NT2/D1 (cell line): ENCODE results near the gene ADARB2.
A peak's percentile ranks its signal among the peaks of the same experiment; 100 is the strongest.

Source experiments
- DNase-seq: peaks from one replicate; pipeline ENCODE4 v3.0.0-alpha.2; 2011; ENCODE audit warnings: low read depth, low spot score
- H3K27me3 ChIP-seq: 2 replicates; pipeline ENCODE4 v1.6.0; 2011; ENCODE audit warnings: mild to moderate bottlenecking; ENCODE audit not compliant: insufficient read length, insufficient read depth
- H3K36me3 ChIP-seq: 2 replicates; pipeline ENCODE4 v1.6.1; 2011; ENCODE audit warnings: mild to moderate bottlenecking, low read length, mixed read lengths; ENCODE audit not compliant: insufficient read depth, insufficient read length
- H3K4me1 ChIP-seq: 2 replicates; pipeline ENCODE4 v1.5.1; 2011; ENCODE audit not compliant: insufficient read depth, insufficient read length
- H3K4me3 ChIP-seq: 2 replicates; pipeline ENCODE4 v1.5.1; 2011; ENCODE audit warnings: low read depth; ENCODE audit not compliant: insufficient read length
- H3K9ac ChIP-seq: 2 replicates; pipeline ENCODE4 v1.6.0; 2011; ENCODE audit warnings: low read depth; ENCODE audit not compliant: insufficient read length
- H3K9me3 ChIP-seq: 2 replicates; pipeline ENCODE4 v1.5.1; 2011; ENCODE audit warnings: mild to moderate bottlenecking, low read length; ENCODE audit not compliant: insufficient read depth
- SUZ12 ChIP-seq: IDR thresholded peaks from 2 replicates; pipeline ENCODE4 v1.6.1; 2011; ENCODE audit not compliant: insufficient read length, insufficient read depth; ENCODE audit errors: extremely low read depth
- YY1 ChIP-seq: IDR thresholded peaks from 2 replicates; pipeline ENCODE4 v1.6.1; 2011; ENCODE audit not compliant: insufficient read length, insufficient read depth
- ZNF274 ChIP-seq: IDR thresholded peaks from 2 replicates; pipeline ENCODE4 v1.6.1; 2011; ENCODE audit warnings: mild to moderate bottlenecking, low read depth, low read length

The ADARB2 gene

DNA sequence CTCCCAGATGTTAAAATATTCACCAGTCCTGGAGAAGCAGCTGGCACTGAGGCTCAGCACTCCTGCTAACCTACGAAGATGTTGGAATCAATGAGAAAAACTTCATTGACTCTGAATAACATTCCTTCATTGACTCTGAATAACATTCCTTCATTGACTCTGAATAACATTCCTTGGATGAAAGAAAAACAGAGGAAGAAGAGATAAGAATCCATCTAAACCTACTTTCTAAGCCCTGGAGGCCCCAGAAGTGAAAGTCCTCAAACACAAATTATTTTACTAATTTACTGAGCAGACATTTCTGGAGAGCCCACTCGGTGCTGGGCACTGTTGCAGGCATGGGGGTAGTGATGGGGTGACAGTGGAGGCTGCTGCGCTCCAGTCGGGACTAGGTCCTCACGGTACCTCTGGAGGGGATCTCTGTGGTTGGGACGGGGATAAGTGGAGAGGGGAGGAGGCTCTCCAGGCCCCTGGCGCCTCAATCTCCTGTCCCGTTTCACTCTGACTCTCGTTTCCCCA is 427.0 kb downstream of the ADARB2 start:
- peak; percentile 63 for DNase-seq
- Histone ChIP-seq H3K4me1 (peaks cover 9% of the 10 kb centered on the region), H3K27me3 (no peaks in the 10 kb centered on the region), H3K9me3 (no peaks in the 10 kb centered on the region), H3K9ac (no peak overlapping the region), H3K36me3 (no peaks in the 10 kb centered on the region), H3K4me3 (no peak overlapping the region)
- TF ChIP-seq YY1 (no peak), SUZ12 (no peak), ZNF274 (no peak)

DNA sequence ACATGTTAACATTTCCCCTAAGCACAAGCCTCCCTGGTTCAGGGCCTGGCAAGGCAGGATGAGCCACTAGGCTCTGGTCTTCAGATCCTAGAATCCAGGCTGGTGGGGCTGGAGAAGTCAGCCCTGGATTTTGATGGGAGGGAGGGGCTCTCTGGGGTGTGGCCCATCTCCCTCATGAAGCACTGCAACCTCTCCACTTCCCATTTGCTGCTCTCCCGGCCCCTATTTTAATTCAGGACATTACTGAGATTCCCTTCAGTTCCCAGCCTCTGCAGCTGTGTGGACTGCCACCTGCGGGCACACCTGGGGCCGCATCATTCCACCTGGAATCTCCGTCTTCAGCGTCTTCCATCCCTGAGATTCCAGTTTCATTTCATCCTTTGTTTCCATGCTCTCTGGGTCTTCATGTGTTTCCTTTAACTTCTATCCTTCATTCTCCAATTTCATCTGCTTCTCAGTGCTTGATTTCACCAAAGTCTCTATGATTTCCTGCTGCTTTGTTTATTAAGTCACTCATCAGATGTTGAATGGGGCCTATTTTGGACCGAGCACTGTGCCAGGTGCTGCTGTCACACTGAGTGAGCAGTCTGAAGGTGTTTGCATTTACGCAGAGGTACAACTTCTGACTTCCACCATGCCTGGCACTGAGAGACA is 427.6 kb downstream of the ADARB2 start:
- H3K4me3 ChIP-seq = no peak overlapping the region
- no peaks in the 10 kb centered on the region for H3K36me3 ChIP-seq
- peaks cover 9% of the 10 kb centered on the region for H3K4me1 ChIP-seq
- no peaks in the 10 kb centered on the region for H3K9me3 ChIP-seq
- TF ChIP-seq SUZ12 (no peak), ZNF274 (no peak), YY1 (no peak)
- peak; percentile 58 for DNase-seq
- no peaks in the 10 kb centered on the region for H3K27me3 ChIP-seq
- H3K9ac ChIP-seq = peak overlapping the region; percentile 5

DNA sequence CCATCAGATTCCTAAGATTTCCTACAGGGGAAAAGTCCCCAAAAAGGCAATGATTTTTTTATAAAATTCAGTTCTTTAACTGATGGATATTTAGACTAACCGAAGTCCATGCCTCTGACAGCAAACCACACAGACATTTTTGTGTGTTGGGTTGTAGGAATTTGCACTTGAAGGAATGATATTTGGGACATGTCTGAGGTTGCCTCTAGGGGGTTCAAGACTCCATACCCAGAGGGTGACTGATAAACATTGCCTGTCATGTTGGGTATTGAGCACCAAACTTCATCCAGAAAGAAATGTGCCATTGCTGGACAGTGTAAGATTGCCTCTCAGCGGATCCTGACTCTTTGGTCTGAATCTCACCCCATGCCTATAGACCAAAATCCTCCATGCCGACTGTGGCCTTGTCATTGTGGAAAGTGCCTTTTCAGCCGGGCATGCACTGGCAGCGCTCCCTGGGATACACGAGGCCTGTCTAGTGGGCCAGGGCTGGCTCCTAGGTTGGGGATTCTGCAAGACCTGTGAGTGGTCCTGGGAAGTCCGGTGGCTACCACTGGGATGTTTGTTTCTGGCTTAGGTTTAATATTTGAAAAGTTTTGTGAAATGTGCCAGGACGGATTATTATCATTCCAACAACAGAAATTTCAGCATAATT is 428.2 kb downstream of the ADARB2 start:
- no peak for TF ChIP-seq YY1
- no peak for TF ChIP-seq ZNF274
- TF ChIP-seq SUZ12 = no peak
- Histone ChIP-seq H3K4me3 (no peak overlapping the region), H3K9me3 (no peaks in the 10 kb centered on the region), H3K9ac (peak overlapping the region; percentile 5), H3K36me3 (no peaks in the 10 kb centered on the region), H3K27me3 (no peaks in the 10 kb centered on the region), H3K4me1 (peaks cover 9% of the 10 kb centered on the region)
- DNase-seq = no peak

DNA sequence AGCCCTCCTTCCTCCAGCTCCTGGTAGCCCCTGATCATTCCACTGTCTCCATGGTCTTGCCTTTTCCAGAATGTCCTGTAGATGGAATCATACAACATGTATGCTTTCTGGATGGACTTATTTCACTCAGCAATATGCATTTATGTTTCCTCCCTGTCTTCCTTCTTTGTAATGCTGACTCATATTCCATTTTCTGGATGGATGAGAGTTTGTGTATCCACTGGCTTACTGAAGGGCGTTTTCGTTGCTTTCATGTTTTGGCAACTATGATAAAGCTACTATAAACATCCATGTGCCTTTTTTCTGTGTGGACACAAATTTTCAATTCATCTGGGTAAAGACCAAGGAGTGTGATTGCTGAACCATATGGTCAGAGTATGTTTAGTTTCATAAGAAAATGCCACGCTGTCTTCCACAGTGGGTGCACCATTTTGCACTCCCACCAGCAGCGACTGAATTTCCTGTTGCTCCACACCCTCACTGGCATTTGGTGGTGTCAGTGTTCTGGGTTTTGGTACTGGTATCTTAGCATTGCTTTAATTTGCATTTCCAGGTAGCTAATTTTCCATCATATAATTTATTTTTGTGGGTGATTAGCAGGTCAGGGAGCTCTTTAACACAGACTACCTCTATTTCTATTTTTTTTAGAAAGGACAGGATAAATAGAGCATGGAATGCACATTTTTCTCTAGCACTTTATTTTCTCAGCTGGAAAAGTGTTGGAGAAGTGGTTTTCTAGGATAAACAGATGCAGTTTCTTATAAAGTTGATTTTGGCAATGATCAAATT is 429.0 kb downstream of the ADARB2 start:
- DNase-seq = no peak
- no peak overlapping the region for H3K9ac ChIP-seq
- no peaks in the 10 kb centered on the region for H3K27me3 ChIP-seq

DNA sequence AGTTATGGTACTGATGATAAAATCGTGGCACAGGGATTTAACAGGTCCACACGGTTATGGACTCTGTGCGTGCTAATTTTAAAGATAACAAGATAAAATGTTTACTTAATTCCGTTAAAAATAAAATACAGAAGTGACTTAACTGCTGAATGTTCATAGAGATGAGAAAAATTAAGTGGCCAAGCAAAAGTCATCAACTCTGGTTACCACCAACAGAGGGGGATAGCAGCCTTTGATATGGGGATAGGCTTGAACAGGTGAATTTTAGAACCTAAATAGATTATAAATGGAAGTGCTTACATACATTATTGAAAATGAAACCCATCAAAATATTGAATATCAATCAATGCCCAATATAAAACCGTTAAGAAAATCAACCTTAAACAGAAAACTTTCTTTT is 436.2 kb downstream of the ADARB2 start:
- H3K4me3 ChIP-seq = no peak overlapping the region
- DNase-seq = no peak
- H3K9ac ChIP-seq = no peak overlapping the region
- H3K9me3 ChIP-seq = peaks cover 18% of the 10 kb centered on the region; the same call in 1 of the 2 replicates
- no peaks in the 10 kb centered on the region for H3K27me3 ChIP-seq
- H3K36me3 ChIP-seq = no peaks in the 10 kb centered on the region
- no peak for TF ChIP-seq YY1
- no peak for TF ChIP-seq ZNF274
- TF ChIP-seq SUZ12 = no peak
- H3K4me1 ChIP-seq = no peaks in the 10 kb centered on the region

More for the DNA sequence above, 429.0 kb downstream of the ADARB2 start:
- H3K4me1 ChIP-seq = peaks cover 9% of the 10 kb centered on the region
- no peaks in the 10 kb centered on the region for H3K9me3 ChIP-seq
- H3K36me3 ChIP-seq = no peaks in the 10 kb centered on the region
- no peak for TF ChIP-seq YY1
- no peak for TF ChIP-seq SUZ12
- TF ChIP-seq ZNF274 = no peak
- no peak overlapping the region for H3K4me3 ChIP-seq

DNA sequence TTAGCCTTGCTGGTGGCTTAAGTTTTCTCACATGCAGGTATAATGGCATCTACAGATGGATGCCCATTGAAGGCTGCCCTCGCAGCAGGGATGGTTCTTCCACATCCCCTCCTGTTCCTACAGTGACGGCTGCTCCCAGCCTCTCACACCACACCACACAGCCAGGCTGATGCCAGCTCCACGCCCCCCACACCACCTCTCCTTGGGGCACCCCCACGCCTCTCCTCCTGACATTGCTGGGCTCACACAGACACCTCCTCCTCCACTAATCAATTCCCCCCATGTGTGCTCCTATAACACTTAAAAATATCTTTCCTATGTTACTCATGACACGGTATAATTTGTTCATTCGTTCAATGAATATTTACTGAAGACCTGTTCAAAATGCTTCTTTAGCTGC is 437.1 kb downstream of the ADARB2 start:
- Histone ChIP-seq H3K27me3 (no peaks in the 10 kb centered on the region), H3K4me1 (no peaks in the 10 kb centered on the region), H3K4me3 (no peak overlapping the region), H3K9me3 (peaks cover 23% of the 10 kb centered on the region; the same call in 1 of the 2 replicates), H3K9ac (no peak overlapping the region), H3K36me3 (no peaks in the 10 kb centered on the region)
- no peak for TF ChIP-seq SUZ12
- TF ChIP-seq YY1 = no peak
- TF ChIP-seq ZNF274 = no peak
- no peak for DNase-seq

DNA sequence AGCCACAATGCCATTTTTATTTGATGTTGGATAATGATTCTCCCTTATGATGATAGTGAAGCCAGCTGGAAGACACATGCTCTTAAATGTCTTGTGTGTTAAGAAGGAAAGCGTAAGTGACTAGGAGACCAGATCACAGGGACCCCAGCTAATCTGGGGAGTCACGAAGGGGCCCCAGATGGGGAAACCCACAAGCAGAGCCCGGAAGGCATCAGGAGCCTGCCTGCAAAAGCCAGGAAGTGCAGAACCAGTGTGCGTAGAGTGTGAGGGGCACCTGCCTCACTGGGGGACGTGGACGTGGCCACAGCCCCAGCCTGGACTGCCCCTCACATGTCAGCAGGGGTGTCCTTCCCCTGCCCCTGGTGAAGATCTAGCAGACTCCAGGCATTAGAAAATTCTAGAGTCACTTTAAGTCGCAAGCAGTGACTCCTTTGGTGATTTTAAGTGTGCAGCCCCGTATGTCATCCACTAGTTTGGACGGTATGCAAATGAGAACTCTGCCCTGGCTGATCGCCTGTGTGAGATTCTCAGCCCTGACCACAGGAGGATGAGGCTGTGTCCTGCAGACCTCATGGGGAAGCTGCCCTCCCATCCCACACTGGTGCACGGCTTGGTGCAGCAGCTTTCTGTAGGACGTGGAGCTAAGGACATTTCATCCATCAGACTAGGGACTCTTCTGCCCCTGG is 438.1 kb downstream of the ADARB2 start:
- H3K4me3 ChIP-seq = no peak overlapping the region
- H3K9ac ChIP-seq = no peak overlapping the region
- no peaks in the 10 kb centered on the region for H3K36me3 ChIP-seq
- H3K9me3 ChIP-seq = peaks cover 23% of the 10 kb centered on the region; the same call in 1 of the 2 replicates
- no peak for TF ChIP-seq ZNF274
- TF ChIP-seq SUZ12 = no peak
- TF ChIP-seq YY1 = no peak
- peaks cover 1% of the 10 kb centered on the region for H3K4me1 ChIP-seq
- no peak for DNase-seq
- H3K27me3 ChIP-seq = no peaks in the 10 kb centered on the region
